C4-2B (cell line): ENCODE results near the gene BMP2K.

Experiments
- H3K27ac ChIP-seq: fragments of 450-650 bp; 2 replicates; pipeline ENCODE4 v1.5.1; 2017
- CTCF ChIP-seq: fragments of 450-650 bp; conservative IDR thresholded peaks from 2 replicates; pipeline ENCODE4 v1.5.1; 2017; ENCODE audit warnings: mild to moderate bottlenecking
- ZFX ChIP-seq: fragments of 450-650 bp; IDR thresholded peaks from 2 replicates; pipeline ENCODE4 v1.6.1; 2017

BMP2K gene

GRCh38 chr4:78939667-78940008 is 163.5 kb downstream of the BMP2K start:
- no peak overlapping the region; the same call in 1 of the 2 replicates for H3K27ac ChIP-seq
- no peak for TF ChIP-seq ZFX
- no peak for TF ChIP-seq CTCF

- H3K27ac ChIP-seq, result no peak overlapping the region
- TF ChIP-seq CTCF, result no peak
- TF ChIP-seq ZFX, result no peak
Measured at GRCh38 chr4:78940752-78941151, 164.6 kb downstream of the BMP2K start.

GRCh38 chr4:78944381-78944780 is 168.2 kb downstream of the BMP2K start:
- TF ChIP-seq ZFX, result no peak
- no peak for TF ChIP-seq CTCF
- no peak overlapping the region for H3K27ac ChIP-seq

GRCh38 chr4:78945651-78946179 is 169.6 kb downstream of the BMP2K start:
- no peak overlapping the region for H3K27ac ChIP-seq
- TF ChIP-seq ZFX (no peak), CTCF (no peak)

- no peak overlapping the region for H3K27ac ChIP-seq
- TF ChIP-seq CTCF (no peak), ZFX (no peak)
Measured at GRCh38 chr4:78949735-78950134, 173.6 kb downstream of the BMP2K start.

- no peak for TF ChIP-seq ZFX
- peak; percentile 76 for TF ChIP-seq CTCF
- no peak overlapping the region for H3K27ac ChIP-seq
Measured at GRCh38 chr4:78951862-78952472, 175.8 kb downstream of the BMP2K start.

GRCh38 chr4:78953231-78953630 is 177.1 kb downstream of the BMP2K start:
- TF ChIP-seq ZFX (no peak), CTCF (no peak)
- H3K27ac ChIP-seq, result no peak overlapping the region
